Measurements from ENCODE around the gene RNF4. TPM values are rescaled to one million over a fixed set of nuclear protein-coding genes. Genes with fewer than 3 reads are reported as not detected.

RNF4 gene
- total and polyA plus RNA-seq, 10 of the 15 experiments (the other 5 are each of a cell fraction or from before 2014, with no cell fraction given): 34.9 to 145 (median 76.1) TPM

GRCh38 chr4:2433609-2434350 lies 35.1 kb upstream of the RNF4 start (continued):
- no peak for TF ChIP-seq SKIL (IDR thresholded peaks at IDR 0.05; ENCODE audit: low read depth, poor library complexity, severe bottlenecking)
- TF ChIP-seq ESRRA (IDR thresholded peaks at IDR 0.05; ENCODE audit: low read length): no peak
- no peak for TF ChIP-seq NRF1 (conservative IDR thresholded peaks at IDR 0.05; ENCODE audit: low read depth, low read length)
- TF ChIP-seq CREB1 (IDR thresholded peaks at IDR 0.05; ENCODE audit: low read depth): no peak
- no peak for TF ChIP-seq MTA2 (IDR thresholded peaks at IDR 0.05; ENCODE audit: low read depth)

GRCh38 chr4:2434420-2434819 lies 34.5 kb upstream of the RNF4 start:
- no peak overlapping the region for H3K4me2 ChIP-seq (ENCODE audit: control insufficient read depth, insufficient read depth)
- CTCF ChIA-PET: interaction anchor here (0.6 to 1.0 kb wide), 3 partner anchors 197 to 214 kb away, joined by 3 to 4 read pairs (median 3); no protein-coding TSS in a partner anchor
- no peaks in the 10 kb centered on the region for H3K4me1 ChIP-seq (ENCODE audit: control insufficient read depth, insufficient read depth, low read length)
- no peak overlapping the region for H3K4me3 ChIP-seq
- no peaks in the 10 kb centered on the region for H3K9me3 ChIP-seq (replicated peaks; ENCODE audit: control insufficient read depth, insufficient read depth, low read length)
- H3K9ac ChIP-seq (ENCODE audit: control insufficient read depth, insufficient read depth, low read length): no peak overlapping the region
- no peak for DNase-seq (ENCODE audit: low read depth, low spot score)
- intact Hi-C loops (cut with micrococcal nuclease; ENCODE audit: unreplicated experiment) (no loop called here), in situ Hi-C loops (cut with MboI) (no loop called here)
- peaks cover 0 to 1% of the 10 kb centered on the region in 2 experiments; a peak in 2 of 4 replicates for H3K27me3 ChIP-seq (replicated peaks in 1 of 2; ENCODE audit: control insufficient read depth in 2 of 2, insufficient read depth in 2 of 2, low read length in 1 of 2)
- SMC1A ChIA-PET (ENCODE audit: uncharacterized antibody, unreplicated experiment): no interaction called here
- no peaks in the 10 kb centered on the region for H4K20me1 ChIP-seq (ENCODE audit: control insufficient read depth, insufficient read depth)
- POLR2A ChIA-PET: no interaction called here
- H2AFZ ChIP-seq (ENCODE audit: control insufficient read depth, low read depth, low read length): no peak overlapping the region
- no peak for FAIRE-seq
- no peak; the same call in 2 of the 3 replicates for ATAC-seq
- WGBS (ENCODE audit: insufficient coverage, insufficient replicate concordance, low lambda C conversion rate, missing lambda C conversion rate): 35% methylated on average over 9 of the region's 9 CpGs
- no peak overlapping the region for H3K27ac ChIP-seq (ENCODE audit: control insufficient read depth, insufficient read depth)
- no TSS peak for BruUV-seq (replicated peaks)
- no peaks in the 10 kb centered on the region for H3K36me3 ChIP-seq (ENCODE audit: control insufficient read depth in 2 of 2, insufficient read depth in 2 of 2, low read length in 1 of 2)
- RAD21 ChIA-PET (ENCODE audit: unreplicated experiment): no interaction called here
- H3K79me2 ChIP-seq (ENCODE audit: control insufficient read depth, insufficient read depth, low read length): no peaks in the 10 kb centered on the region
- TF ChIP-seq, protein P1, sequence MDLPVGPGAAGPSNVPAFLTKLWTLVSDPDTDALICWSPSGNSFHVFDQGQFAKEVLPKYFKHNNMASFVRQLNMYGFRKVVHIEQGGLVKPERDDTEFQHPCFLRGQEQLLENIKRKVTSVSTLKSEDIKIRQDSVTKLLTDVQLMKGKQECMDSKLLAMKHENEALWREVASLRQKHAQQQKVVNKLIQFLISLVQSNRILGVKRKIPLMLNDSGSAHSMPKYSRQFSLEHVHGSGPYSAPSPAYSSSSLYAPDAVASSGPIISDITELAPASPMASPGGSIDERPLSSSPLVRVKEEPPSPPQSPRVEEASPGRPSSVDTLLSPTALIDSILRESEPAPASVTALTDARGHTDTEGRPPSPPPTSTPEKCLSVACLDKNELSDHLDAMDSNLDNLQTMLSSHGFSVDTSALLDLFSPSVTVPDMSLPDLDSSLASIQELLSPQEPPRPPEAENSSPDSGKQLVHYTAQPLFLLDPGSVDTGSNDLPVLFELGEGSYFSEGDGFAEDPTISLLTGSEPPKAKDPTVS (IDR thresholded peaks at IDR 0.05; ENCODE audit: low read depth, low read length): no peak
- TF ChIP-seq TAF1 (IDR thresholded peaks at IDR 0.05; ENCODE audit: borderline replicate concordance, low read depth, low read length): no peak
- TF ChIP-seq NBN (IDR thresholded peaks at IDR 0.05): no peak
- no peak for TF ChIP-seq JUND (IDR thresholded peaks at IDR 0.05; ENCODE audit: low read depth, low read length)
- TF ChIP-seq IKZF2 (IDR thresholded peaks at IDR 0.05): no peak
- TF ChIP-seq SUPT20H (IDR thresholded peaks at IDR 0.05; ENCODE audit: borderline replicate concordance, control insufficient read depth, low read depth, low read length): no peak
- no peak for TF ChIP-seq SMAD5 (IDR thresholded peaks at IDR 0.05; ENCODE audit: low read depth)
- no peak for TF ChIP-seq SMAD1 (IDR thresholded peaks at IDR 0.05; ENCODE audit: low read depth, partially characterized antibody)
- TF ChIP-seq TCF3 (IDR thresholded peaks at IDR 0.05; ENCODE audit: borderline replicate concordance, insufficient read depth, low read depth, low read length): no peak
- TF ChIP-seq YY1 (IDR thresholded peaks at IDR 0.05; ENCODE audit: low read depth, low read length): no peak
- no peak for TF ChIP-seq TARDBP (IDR thresholded peaks at IDR 0.05; ENCODE audit: borderline replicate concordance)
- no peak for TF ChIP-seq HDAC2 (IDR thresholded peaks at IDR 0.05)
- no peak for TF ChIP-seq IKZF1 (conservative IDR thresholded peaks at IDR 0.05)

All from GM12878 (cell line).